DOHH2 (cell line): ENCODE data around the gene SLC44A3.

ENCODE experiments used
- CTCF ChIP-seq: fragments of 200-600 bp; sonication (generic); IDR thresholded peaks from one replicate; pipeline ENCODE4 v1.5.1; 2014; ENCODE audit warnings: antibody characterized with exemption, mild to moderate bottlenecking, low read depth, low read length; ENCODE audit not compliant: poor library complexity, severe bottlenecking
- EZH2phosphoT487 ChIP-seq: fragments of 200-600 bp; sonication (generic); IDR thresholded peaks from 2 replicates; pipeline ENCODE4 v1.6.1; 2017; ENCODE audit warnings: borderline replicate concordance, mild to moderate bottlenecking, antibody characterized with exemption, low read length, moderate library complexity, mixed read lengths

- TF ChIP-seq EZH2phosphoT487, result no peak
- TF ChIP-seq CTCF, result no peak
Observed at GRCh38 chr1:94920061-94920460, 99.9 kb downstream of the SLC44A3 start.
